ENCODE measurements around the gene AGT.

The AGT gene

DNA sequence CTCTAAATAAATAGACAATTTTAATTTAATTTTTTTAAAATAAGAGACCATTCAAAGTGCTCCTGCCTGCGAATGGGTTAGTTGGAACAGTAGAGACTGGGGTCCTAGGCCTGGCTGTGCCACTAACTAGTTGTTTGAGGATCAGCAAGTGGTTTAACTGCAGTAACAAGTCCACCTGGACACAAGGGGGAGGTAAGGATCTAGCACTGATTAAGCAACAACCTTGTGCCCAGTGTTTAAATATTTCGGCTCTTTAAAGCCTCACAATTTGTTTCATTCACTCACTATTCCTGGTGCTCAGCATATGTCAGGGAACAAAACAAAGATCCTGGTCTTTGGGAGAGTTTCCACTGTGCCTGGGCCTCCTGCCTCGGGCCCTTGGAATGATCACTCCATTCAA is 1.6 kb upstream of the AGT start:
- no peak for TF ChIP-seq SIN3A (IDR thresholded peaks at IDR 0.05; ENCODE audit: borderline replicate concordance, insufficient read depth, low read length)

DNA sequence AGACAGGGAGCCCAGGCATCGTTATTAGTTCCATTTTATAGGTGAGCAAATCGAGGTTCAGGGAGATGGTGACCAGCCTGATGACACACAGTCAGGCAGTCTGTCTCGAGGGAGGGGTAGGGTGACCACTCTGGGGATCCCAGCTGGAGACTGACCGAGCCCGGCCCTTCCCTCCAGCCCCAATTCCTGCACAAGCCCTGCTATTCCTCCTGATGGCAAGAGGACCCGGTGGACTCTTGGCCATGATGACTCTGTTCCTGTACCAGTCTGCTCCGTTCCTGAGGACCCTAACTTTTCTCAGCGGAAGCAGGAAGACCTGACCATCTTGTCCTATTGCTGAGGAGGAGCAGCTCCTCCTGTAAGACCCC is 391 bp downstream of the AGT start:
- no peak for TF ChIP-seq POLR2AphosphoS5 (IDR thresholded peaks at IDR 0.05; ENCODE audit: low read depth, low read length)
- no peak for TF ChIP-seq SIN3A (IDR thresholded peaks at IDR 0.05; ENCODE audit: borderline replicate concordance, insufficient read depth, low read length)
- TF ChIP-seq, protein P1, sequence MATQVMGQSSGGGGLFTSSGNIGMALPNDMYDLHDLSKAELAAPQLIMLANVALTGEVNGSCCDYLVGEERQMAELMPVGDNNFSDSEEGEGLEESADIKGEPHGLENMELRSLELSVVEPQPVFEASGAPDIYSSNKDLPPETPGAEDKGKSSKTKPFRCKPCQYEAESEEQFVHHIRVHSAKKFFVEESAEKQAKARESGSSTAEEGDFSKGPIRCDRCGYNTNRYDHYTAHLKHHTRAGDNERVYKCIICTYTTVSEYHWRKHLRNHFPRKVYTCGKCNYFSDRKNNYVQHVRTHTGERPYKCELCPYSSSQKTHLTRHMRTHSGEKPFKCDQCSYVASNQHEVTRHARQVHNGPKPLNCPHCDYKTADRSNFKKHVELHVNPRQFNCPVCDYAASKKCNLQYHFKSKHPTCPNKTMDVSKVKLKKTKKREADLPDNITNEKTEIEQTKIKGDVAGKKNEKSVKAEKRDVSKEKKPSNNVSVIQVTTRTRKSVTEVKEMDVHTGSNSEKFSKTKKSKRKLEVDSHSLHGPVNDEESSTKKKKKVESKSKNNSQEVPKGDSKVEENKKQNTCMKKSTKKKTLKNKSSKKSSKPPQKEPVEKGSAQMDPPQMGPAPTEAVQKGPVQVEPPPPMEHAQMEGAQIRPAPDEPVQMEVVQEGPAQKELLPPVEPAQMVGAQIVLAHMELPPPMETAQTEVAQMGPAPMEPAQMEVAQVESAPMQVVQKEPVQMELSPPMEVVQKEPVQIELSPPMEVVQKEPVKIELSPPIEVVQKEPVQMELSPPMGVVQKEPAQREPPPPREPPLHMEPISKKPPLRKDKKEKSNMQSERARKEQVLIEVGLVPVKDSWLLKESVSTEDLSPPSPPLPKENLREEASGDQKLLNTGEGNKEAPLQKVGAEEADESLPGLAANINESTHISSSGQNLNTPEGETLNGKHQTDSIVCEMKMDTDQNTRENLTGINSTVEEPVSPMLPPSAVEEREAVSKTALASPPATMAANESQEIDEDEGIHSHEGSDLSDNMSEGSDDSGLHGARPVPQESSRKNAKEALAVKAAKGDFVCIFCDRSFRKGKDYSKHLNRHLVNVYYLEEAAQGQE (IDR thresholded peaks at IDR 0.05; ENCODE audit: insufficient read depth in 1 of 2, low read depth in 2 of 2, low read length in 2 of 2) = no peak
- no peak for TF ChIP-seq FOXP2 (optimal IDR thresholded peaks at IDR 0.05; ENCODE audit: borderline replicate concordance, extremely low read depth, extremely low read length, insufficient read depth)

DNA sequence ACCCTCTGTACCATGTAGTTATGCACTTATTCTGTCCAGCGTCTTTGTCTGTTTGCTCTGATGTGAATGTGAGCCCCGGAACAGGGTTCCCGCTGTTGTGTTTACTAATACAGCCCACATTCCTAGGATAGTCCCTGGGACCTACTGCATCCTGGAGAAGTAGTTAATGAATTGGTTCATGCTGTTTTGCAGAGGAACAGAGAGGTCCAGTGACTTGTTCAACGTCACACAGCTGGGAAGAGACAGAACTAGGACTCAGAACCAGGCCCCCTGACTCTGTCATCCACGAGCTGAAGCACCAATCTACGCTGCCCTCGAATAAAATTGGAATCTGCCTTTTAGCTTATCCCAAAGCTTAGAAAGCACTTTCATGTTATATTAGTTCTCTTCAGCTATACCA is 784 bp downstream of the AGT start:
- TF ChIP-seq, protein P1 (IDR thresholded peaks at IDR 0.05; ENCODE audit: insufficient read depth in 1 of 2, low read depth in 2 of 2, low read length in 2 of 2) = no peak
- TF ChIP-seq FOXP2 (optimal IDR thresholded peaks at IDR 0.05; ENCODE audit: borderline replicate concordance, extremely low read depth, extremely low read length, insufficient read depth) (no peak), POLR2AphosphoS5 (IDR thresholded peaks at IDR 0.05; ENCODE audit: low read depth, low read length) (no peak), SIN3A (IDR thresholded peaks at IDR 0.05; ENCODE audit: borderline replicate concordance, insufficient read depth, low read length) (no peak), TAF1 (IDR thresholded peaks at IDR 0.05; ENCODE audit: borderline replicate concordance, insufficient read depth, low read length) (no peak)

DNA sequence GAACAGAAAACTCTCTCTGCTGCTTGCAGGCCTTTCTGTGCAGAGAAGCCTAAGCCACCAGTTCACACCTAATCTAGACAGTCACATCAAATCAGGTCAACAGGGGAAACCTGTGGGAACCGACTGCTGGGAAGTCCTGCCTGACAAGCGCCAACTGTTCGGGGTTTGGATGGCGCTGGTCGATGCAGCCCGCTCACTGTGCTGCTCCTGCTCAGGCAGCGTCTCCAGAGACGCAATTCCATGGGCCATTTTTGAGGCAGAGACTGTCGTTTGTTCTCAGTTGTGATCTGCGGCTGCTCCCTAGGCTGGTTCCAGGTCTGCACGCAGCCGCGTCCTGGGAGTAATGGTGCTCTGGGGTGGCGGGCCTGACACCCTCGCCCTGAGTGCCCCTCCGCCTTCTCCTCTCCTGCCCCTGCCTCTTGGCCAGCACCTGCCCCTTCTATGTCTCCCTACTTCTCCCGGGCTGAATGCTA is 1.4 kb downstream of the AGT start:
- no peak for TF ChIP-seq FOXP2 (optimal IDR thresholded peaks at IDR 0.05; ENCODE audit: borderline replicate concordance, extremely low read depth, extremely low read length, insufficient read depth)
- TF ChIP-seq POLR2AphosphoS5 (IDR thresholded peaks at IDR 0.05; ENCODE audit: low read depth, low read length) = no peak
- TF ChIP-seq SIN3A (IDR thresholded peaks at IDR 0.05; ENCODE audit: borderline replicate concordance, insufficient read depth, low read length) = no peak
- no peak for TF ChIP-seq TAF1 (IDR thresholded peaks at IDR 0.05; ENCODE audit: borderline replicate concordance, insufficient read depth, low read length)
- TF ChIP-seq, protein P1 (IDR thresholded peaks at IDR 0.05; ENCODE audit: insufficient read depth in 1 of 2, low read depth in 2 of 2, low read length in 2 of 2) = no peak

DNA sequence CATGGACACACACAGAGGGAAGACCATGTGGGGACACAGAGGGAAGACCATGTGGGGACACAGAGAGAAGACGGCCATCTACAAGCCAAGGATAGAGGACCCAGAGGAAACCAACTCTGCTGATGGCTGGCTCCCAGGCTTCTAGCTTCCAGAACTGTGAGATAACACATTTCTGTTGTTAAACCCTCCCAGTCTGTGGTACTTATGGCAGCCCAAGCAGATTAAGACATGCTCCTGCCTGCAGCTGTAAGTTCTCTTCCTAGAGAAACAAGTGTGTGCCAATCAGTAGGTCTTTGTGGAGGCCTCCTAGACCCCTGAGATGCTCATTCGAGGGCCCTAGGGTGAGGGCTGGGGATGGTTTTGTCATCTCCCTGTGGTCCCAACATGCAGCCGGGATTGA is 2.7 kb downstream of the AGT start:
- TF ChIP-seq TAF1 (IDR thresholded peaks at IDR 0.05; ENCODE audit: borderline replicate concordance, insufficient read depth, low read length) (no peak), SIN3A (IDR thresholded peaks at IDR 0.05; ENCODE audit: borderline replicate concordance, insufficient read depth, low read length) (no peak), FOXP2 (optimal IDR thresholded peaks at IDR 0.05; ENCODE audit: borderline replicate concordance, extremely low read depth, extremely low read length, insufficient read depth) (no peak), POLR2AphosphoS5 (IDR thresholded peaks at IDR 0.05; ENCODE audit: low read depth, low read length) (no peak)
- TF ChIP-seq, protein P1 (IDR thresholded peaks at IDR 0.05; ENCODE audit: insufficient read depth in 1 of 2, low read depth in 2 of 2, low read length in 2 of 2) = no peak
